GM12878 (cell line): ENCODE data around the gene GPRC5C. TPM values are rescaled to one million over a fixed set of nuclear protein-coding genes. Genes with fewer than 3 reads are reported as not detected.

Source experiments
- ATAC-seq: fragments of 200-7000 bp; cut with Tn5 transposase; 3 replicates; pipeline ENCODE4 v1.9.1; 2020; ENCODE audit warnings: mild to moderate bottlenecking, moderate library complexity
- BruUV-seq: library from RNA; stranded (reverse); fragments of 400-500 nt; replicated peaks from 2 replicates; lab custom pipeline; 2021; lab: Mats Ljungman, UMichigan
- CTCF ChIA-PET: fragments of 300-600 bp; sonication (Branson Sonifier 250); formaldehyde crosslinking; extraction: SDS; loops from one replicate; lab custom pipeline; 2021; ENCODE audit warnings: inconsistent platforms; lab: Yijun Ruan, JAX
- POLR2A ChIA-PET: fragments of 350-600 bp; formaldehyde crosslinking; extraction: SDS; loops from one replicate; lab custom pipeline; 2021; ENCODE audit warnings: inconsistent platforms; lab: Charles Lee
- RAD21 ChIA-PET: fragments of 300-600 bp; sonication (Branson Sonifier 250); formaldehyde crosslinking; loops from one replicate; lab custom pipeline; 2023; ENCODE audit warnings: antibody characterized with exemption; ENCODE audit not compliant: unreplicated experiment; lab: Charles Lee
- SMC1A ChIA-PET: fragments of 300-600 bp; sonication (Branson Sonifier 250); formaldehyde crosslinking; loops from one replicate; lab custom pipeline; 2023; ENCODE audit not compliant: unreplicated experiment, uncharacterized antibody; lab: Charles Lee
- DNase-seq: peaks from one replicate; pipeline ENCODE4 v3.0.0-alpha.2; 2011; ENCODE audit warnings: low read depth, low spot score
- FAIRE-seq: peaks from 3 replicates; lab custom pipeline; 2011; peaks lifted over from hg19 to GRCh38; lab: Jason Lieb, UNC
- H2AFZ ChIP-seq: 2 replicates; pipeline ENCODE4 v1.6.0; 2011; ENCODE audit warnings: low read depth, low read length, control low read depth; ENCODE audit not compliant: control insufficient read depth
- H3K27ac ChIP-seq: 2 replicates; pipeline ENCODE4 v1.5.1; 2011; ENCODE audit warnings: control low read depth; ENCODE audit not compliant: control insufficient read depth, insufficient read depth
- H3K27me3 ChIP-seq, 2 experiments: replicated peaks in 1 of 2; 2 replicates each; pipeline versions ENCODE4 v1.6.0 to v1.6.1; 2011; ENCODE audit warnings: low read length in 1 of 2; ENCODE audit not compliant: control insufficient read depth in 2 of 2, insufficient read depth in 2 of 2
- H3K36me3 ChIP-seq, 2 experiments: 2 replicates each; pipeline ENCODE4 v1.5.1; 2011; ENCODE audit warnings: low read length in 1 of 2; ENCODE audit not compliant: control insufficient read depth in 2 of 2, insufficient read depth in 2 of 2
- H3K4me1 ChIP-seq: 2 replicates; pipeline ENCODE4 v1.6.1; 2011; ENCODE audit warnings: mild to moderate bottlenecking, low read length, moderate library complexity, mixed read lengths; ENCODE audit not compliant: control insufficient read depth, insufficient read depth
- H3K4me2 ChIP-seq: 2 replicates; pipeline ENCODE4 v1.6.0; 2011; ENCODE audit warnings: control low read depth; ENCODE audit not compliant: control insufficient read depth, insufficient read depth
- H3K4me3 ChIP-seq: fragments of 200-600 bp; sonication (generic); 2 replicates; pipeline ENCODE4 v1.5.1; 2016
- H3K79me2 ChIP-seq: 2 replicates; pipeline ENCODE4 v1.6.0; 2011; ENCODE audit warnings: low read length; ENCODE audit not compliant: control insufficient read depth, insufficient read depth
- H3K9ac ChIP-seq: 2 replicates; pipeline ENCODE4 v1.8.0; 2011; ENCODE audit warnings: low read length, control low read depth, mixed read lengths; ENCODE audit not compliant: control insufficient read depth, insufficient read depth
- H3K9me3 ChIP-seq: replicated peaks from 3 replicates; pipeline ENCODE4 v1.5.1; 2011; ENCODE audit warnings: mild to moderate bottlenecking, low read length; ENCODE audit not compliant: control insufficient read depth, insufficient read depth
- H4K20me1 ChIP-seq: 2 replicates; pipeline ENCODE4 v1.6.0; 2011; ENCODE audit not compliant: control insufficient read depth, insufficient read depth
- BHLHE40 ChIP-seq, 2 experiments: fragments of 450-650 bp in 1 of 2; IDR thresholded peaks; 2 replicates each; pipeline ENCODE4 v1.6.1; 2011 to 2017; ENCODE audit warnings: low read depth in 2 of 2, borderline replicate concordance in 1 of 2, improper control_type of control experiment in 1 of 2, low read length in 1 of 2, mild to moderate bottlenecking in 1 of 2
- IKZF2 ChIP-seq, 2 experiments: fragments of 450-650 bp; IDR thresholded peaks; 2 replicates each; pipeline ENCODE4 v1.6.1; 2017; ENCODE audit warnings: mild to moderate bottlenecking in 2 of 2, moderate library complexity in 2 of 2
- JUNB ChIP-seq: IDR thresholded peaks from 2 replicates; pipeline ENCODE4 v1.6.1; 2016; ENCODE audit warnings: antibody characterized with exemption, mild to moderate bottlenecking
- LARP7 ChIP-seq: fragments of 450-650 bp; IDR thresholded peaks from 2 replicates; pipeline ENCODE4 v1.6.1; 2017; ENCODE audit warnings: mild to moderate bottlenecking
- MEF2A ChIP-seq: IDR thresholded peaks from 2 replicates; pipeline ENCODE4 v1.6.1; 2011; ENCODE audit warnings: low read depth, mild to moderate bottlenecking, low read length, moderate library complexity; ENCODE audit not compliant: insufficient read depth
- MYB ChIP-seq: fragments of 150-350 bp; IDR thresholded peaks from 2 replicates; pipeline ENCODE4 v1.6.1; 2014; ENCODE audit warnings: mild to moderate bottlenecking, low read depth, low read length, borderline replicate concordance
- RAD51 ChIP-seq: fragments of 450-650 bp; IDR thresholded peaks from 2 replicates; pipeline ENCODE4 v1.6.1; 2016; ENCODE audit warnings: moderate library complexity, mild to moderate bottlenecking, inconsistent platforms
- WRNIP1 ChIP-seq: IDR thresholded peaks from 2 replicates; pipeline ENCODE4 v1.6.1; 2011; ENCODE audit warnings: low read depth, low read length, improper control_type of control experiment, borderline replicate concordance
- WGBS: methylation state at CpG from one replicate; pipeline ENCODE4 v1.1.6; 2016; ENCODE audit warnings: low lambda C conversion rate; ENCODE audit not compliant: insufficient replicate concordance, insufficient coverage; ENCODE audit errors: missing lambda C conversion rate; 5-methylcytosine and 5-hydroxymethylcytosine counted together
- in situ Hi-C: fragments of 300-500 bp; cut with MboI; formaldehyde crosslinking; loops from 9 replicates; pipeline ENCODE4 v1.14.3; 2018; ENCODE audit warnings: mixed read lengths
- intact Hi-C: fragments of 100-400 bp; cut with micrococcal nuclease; formaldehyde crosslinking; loops from one replicate; pipeline ENCODE4 v1.14.2; 2022; ENCODE audit not compliant: unreplicated experiment
- polyA plus RNA-seq, 11 experiments: library from polyadenylated mRNA; depleted of rRNA in 4 of 11; unstranded in 6 of 11; stranded (reverse) in 5 of 11; fragments of >200 nt; fragmentation: Nextera tagmentation in 4 of 11; fragmentation: Illumina TruSeq in 1 of 11; extraction: Ambion mirVana in 4 of 11; extraction: Trizol in 1 of 11; gene quantifications; 1 replicate in 1 of 11; 2 replicates in 10 of 11; pipeline versions ENCODE4 v1.2.1 to v1.2.3, GENCODE V29; 2011 to 2016; ENCODE audit warnings: inconsistent platforms in 2 of 11, missing spikeins in 2 of 11, low read depth in 1 of 11
- total RNA-seq, 4 experiments: library from RNA; depleted of rRNA in 3 of 4; stranded (reverse); fragments of >200 nt in 3 of 4; fragmentation: Illumina TruSeq in 1 of 4; extraction: Trizol in 1 of 4; gene quantifications; 2 replicates each; pipeline versions ENCODE4 v1.2.1 to v1.2.3, GENCODE V29; 2013 to 2021
- TF ChIP-seq, protein P1 (sequence below): fragments of 450-650 bp; IDR thresholded peaks from 2 replicates; pipeline ENCODE4 v1.6.1; 2016; ENCODE audit warnings: mild to moderate bottlenecking, moderate library complexity, borderline replicate concordance

The GPRC5C gene
- total and polyA plus RNA-seq, 10 of the 15 experiments (the other 5 are each of a cell fraction or from before 2014, with no cell fraction given): 0.04 to 1.3 (median 0.36) TPM; not detected in 2

GRCh38 chr17:74389084-74389753 lies 42.7 kb upstream of the GPRC5C start:
- no peak overlapping the region for H3K4me2 ChIP-seq
- FAIRE-seq: no peak
- ChIA-PET CTCF (interaction anchor here (1.2 to 1.4 kb wide), 2 partner anchors 10 to 144 kb away, joined by 4 to 5 read pairs; no protein-coding TSS in a partner anchor), POLR2A (interaction anchor here (0.6 kb wide), 1 partner anchor 1091 kb away, joined by 4 read pairs; no protein-coding TSS in a partner anchor), RAD21 (interaction anchor here (1.2 to 1.5 kb wide), 3 partner anchors 10 to 143 kb away, joined by 4 to 5 read pairs (median 5); no protein-coding TSS in a partner anchor), SMC1A (interaction anchor here (0.9 kb wide), 1 partner anchor 10 kb away, joined by 6 read pairs; no protein-coding TSS in a partner anchor)
- intact Hi-C loops (no loop called here), in situ Hi-C loops (no loop called here)
- ATAC-seq: 0 out of 3 replicates have a peak, but pooled peaks have one; percentile 21
- H4K20me1 ChIP-seq: no peaks in the 10 kb centered on the region
- 30% methylated on average over 12 of the region's 12 CpGs for WGBS
- TF ChIP-seq JUNB (no peak), RAD51 (no peak), BHLHE40 (IDR thresholded peaks at IDR 0.05; ENCODE audit: borderline replicate concordance in 1 of 2, low read depth in 2 of 2, low read length in 1 of 2) (no peak), LARP7 (no peak), MYB (no peak), MEF2A (no peak), WRNIP1 (no peak), IKZF2 (IDR thresholded peaks at IDR 0.05) (no peak)
- TF ChIP-seq, protein P1, sequence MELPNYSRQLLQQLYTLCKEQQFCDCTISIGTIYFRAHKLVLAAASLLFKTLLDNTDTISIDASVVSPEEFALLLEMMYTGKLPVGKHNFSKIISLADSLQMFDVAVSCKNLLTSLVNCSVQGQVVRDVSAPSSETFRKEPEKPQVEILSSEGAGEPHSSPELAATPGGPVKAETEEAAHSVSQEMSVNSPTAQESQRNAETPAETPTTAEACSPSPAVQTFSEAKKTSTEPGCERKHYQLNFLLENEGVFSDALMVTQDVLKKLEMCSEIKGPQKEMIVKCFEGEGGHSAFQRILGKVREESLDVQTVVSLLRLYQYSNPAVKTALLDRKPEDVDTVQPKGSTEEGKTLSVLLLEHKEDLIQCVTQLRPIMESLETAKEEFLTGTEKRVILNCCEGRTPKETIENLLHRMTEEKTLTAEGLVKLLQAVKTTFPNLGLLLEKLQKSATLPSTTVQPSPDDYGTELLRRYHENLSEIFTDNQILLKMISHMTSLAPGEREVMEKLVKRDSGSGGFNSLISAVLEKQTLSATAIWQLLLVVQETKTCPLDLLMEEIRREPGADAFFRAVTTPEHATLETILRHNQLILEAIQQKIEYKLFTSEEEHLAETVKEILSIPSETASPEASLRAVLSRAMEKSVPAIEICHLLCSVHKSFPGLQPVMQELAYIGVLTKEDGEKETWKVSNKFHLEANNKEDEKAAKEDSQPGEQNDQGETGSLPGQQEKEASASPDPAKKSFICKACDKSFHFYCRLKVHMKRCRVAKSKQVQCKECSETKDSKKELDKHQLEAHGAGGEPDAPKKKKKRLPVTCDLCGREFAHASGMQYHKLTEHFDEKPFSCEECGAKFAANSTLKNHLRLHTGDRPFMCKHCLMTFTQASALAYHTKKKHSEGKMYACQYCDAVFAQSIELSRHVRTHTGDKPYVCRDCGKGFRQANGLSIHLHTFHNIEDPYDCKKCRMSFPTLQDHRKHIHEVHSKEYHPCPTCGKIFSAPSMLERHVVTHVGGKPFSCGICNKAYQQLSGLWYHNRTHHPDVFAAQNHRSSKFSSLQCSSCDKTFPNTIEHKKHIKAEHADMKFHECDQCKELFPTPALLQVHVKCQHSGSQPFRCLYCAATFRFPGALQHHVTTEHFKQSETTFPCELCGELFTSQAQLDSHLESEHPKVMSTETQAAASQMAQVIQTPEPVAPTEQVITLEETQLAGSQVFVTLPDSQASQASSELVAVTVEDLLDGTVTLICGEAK: no peak
- no peaks in the 10 kb centered on the region for H3K9me3 ChIP-seq
- H3K27ac ChIP-seq: no peak overlapping the region
- H3K79me2 ChIP-seq: no peaks in the 10 kb centered on the region
- H2AFZ ChIP-seq: no peak overlapping the region
- no peak overlapping the region for H3K4me3 ChIP-seq
- H3K4me1 ChIP-seq: no peaks in the 10 kb centered on the region
- H3K36me3 ChIP-seq: no peaks in the 10 kb centered on the region
- no peak overlapping the region for H3K9ac ChIP-seq
- no peaks in the 10 kb centered on the region for H3K27me3 ChIP-seq
- no TSS peak for BruUV-seq
- DNase-seq: no peak
